GM12891 (cell line): Measurements from ENCODE around the gene CEP170B.

Source experiments
- POLR2A ChIP-seq: IDR thresholded peaks from 2 replicates; pipeline ENCODE4 v1.6.1; 2011; ENCODE audit warnings: low read depth, low read length, control low read depth
- POLR2AphosphoS5 ChIP-seq: IDR thresholded peaks from 2 replicates; pipeline ENCODE4 v1.6.1; 2011; ENCODE audit warnings: low read depth, low read length, control low read depth
- POU2F2 ChIP-seq: IDR thresholded peaks from 2 replicates; pipeline ENCODE4 v1.6.1; 2011; ENCODE audit warnings: low read depth, mild to moderate bottlenecking, control low read depth, low read length, moderate library complexity

GRCh38 chr14:104863923-104864266 is 1.2 kb upstream of the CEP170B start:
- no peak for TF ChIP-seq POLR2A
- no peak for TF ChIP-seq POLR2AphosphoS5
- TF ChIP-seq POU2F2 = no peak
